HFF-Myc (cell line): ENCODE data around the gene SLC48A1.

ENCODE experiments used
- DNase-seq: peaks from one replicate; pipeline ENCODE4 v3.0.0-alpha.2; 2011; ENCODE audit warnings: low read depth; ENCODE audit errors: extremely low read depth
- H3K4me3 ChIP-seq: replicated peaks from 2 replicates; pipeline ENCODE4 v1.5.1; 2011; ENCODE audit warnings: low read depth, mild to moderate bottlenecking, control low read depth, low read length
- TF ChIP-seq, protein P1 (sequence below): IDR thresholded peaks from 2 replicates; pipeline ENCODE4 v1.5.1; 2012; ENCODE audit warnings: mild to moderate bottlenecking, low read depth, low read length, control low read depth; ENCODE audit errors: missing control alignments

The SLC48A1 gene

DNA sequence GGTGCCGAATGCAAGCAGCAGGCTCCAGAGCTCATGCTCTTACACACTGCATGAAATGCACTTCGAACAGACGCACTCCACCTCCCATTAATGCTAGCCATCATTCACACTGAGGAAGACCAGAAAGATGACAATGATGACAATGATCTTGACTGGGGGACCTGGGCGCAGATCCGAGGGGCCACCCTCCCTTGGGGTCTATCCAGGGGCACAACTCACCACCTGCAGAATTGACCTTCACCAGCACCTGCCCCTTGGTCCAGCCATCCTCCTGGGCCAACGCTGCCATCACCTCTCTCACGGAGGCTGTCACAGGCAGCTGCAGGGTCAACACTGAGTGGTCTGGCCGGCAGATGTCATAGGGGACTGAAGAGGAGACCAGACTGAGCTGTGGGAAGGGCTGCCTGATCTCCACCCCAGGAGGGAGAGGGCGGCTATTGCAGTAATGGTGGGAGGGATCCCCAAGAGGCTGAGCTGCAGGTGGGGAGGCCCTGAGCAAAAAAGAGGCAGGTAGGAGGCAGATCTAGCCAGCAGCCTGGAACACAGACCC lies 29.7 kb upstream of the SLC48A1 start:
- TF ChIP-seq, protein P1, sequence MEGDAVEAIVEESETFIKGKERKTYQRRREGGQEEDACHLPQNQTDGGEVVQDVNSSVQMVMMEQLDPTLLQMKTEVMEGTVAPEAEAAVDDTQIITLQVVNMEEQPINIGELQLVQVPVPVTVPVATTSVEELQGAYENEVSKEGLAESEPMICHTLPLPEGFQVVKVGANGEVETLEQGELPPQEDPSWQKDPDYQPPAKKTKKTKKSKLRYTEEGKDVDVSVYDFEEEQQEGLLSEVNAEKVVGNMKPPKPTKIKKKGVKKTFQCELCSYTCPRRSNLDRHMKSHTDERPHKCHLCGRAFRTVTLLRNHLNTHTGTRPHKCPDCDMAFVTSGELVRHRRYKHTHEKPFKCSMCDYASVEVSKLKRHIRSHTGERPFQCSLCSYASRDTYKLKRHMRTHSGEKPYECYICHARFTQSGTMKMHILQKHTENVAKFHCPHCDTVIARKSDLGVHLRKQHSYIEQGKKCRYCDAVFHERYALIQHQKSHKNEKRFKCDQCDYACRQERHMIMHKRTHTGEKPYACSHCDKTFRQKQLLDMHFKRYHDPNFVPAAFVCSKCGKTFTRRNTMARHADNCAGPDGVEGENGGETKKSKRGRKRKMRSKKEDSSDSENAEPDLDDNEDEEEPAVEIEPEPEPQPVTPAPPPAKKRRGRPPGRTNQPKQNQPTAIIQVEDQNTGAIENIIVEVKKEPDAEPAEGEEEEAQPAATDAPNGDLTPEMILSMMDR, result no peak
- no peak overlapping the region for H3K4me3 ChIP-seq

DNA sequence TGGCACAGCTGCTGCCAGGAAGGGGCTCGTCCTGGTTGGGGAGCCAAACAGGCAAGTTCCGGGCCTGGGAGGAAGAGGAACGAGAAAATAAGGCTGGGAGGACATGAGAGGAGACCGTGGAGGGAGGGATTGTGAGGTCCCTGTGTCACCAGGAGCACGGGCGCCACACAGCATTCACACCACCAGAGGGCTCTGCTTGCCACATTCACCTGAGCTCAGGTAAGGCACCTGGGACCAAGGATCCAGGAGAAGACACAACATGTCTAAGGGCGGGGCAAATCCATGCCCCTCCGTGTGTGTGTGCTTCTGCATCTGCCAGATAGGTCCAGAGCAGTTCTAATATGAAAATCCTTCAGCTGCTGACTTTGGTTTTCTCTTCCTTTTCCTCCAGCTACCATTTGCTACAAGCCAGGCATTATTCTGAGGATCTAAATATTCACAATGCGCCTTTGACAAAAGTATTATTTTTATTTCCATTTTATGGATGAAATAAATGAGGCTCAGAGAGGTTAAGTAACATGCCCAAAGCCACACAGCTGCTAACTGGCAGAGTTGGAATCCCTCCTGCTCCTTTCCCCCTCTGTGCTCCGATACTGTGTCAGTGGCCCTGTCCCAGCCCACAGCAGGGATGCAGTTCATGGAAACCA lies 28.9 kb upstream of the SLC48A1 start:
- no peak overlapping the region for H3K4me3 ChIP-seq
- DNase-seq, result no peak
- TF ChIP-seq, protein P1, result peak; percentile 8

More for the DNA sequence above, 29.7 kb upstream of the SLC48A1 start:
- no peak for DNase-seq

DNA sequence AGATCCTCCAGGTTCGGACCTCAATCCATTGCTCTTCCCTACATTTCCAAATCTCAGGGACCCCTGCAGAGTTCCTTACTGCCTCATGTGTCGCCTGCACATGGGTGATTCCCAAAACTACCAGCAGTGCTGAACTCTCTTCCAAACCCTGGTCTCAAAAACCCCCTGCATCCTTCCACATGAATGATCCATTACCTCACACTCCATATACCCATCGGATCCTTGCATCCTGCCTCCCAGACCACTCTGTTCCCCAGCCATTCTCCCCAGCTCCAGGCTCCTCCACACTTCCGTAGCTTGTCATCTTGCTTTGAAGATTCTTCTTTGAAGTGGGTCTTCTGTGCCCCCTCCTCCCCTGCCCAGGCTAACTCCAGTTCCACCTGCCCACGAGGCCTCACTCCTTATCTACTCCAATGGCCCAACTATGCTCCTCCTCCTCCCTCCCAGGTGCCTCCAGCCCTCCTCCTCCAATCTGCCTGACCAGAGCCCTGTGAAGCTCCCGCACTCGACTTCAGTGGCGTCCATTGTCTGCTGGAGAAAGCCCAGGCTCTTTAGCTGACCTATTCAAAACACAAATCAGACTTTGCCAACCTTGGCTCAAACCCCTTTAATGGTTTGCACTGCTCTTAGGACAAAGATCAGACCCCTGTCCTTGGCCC lies 28.1 kb upstream of the SLC48A1 start:
- TF ChIP-seq, protein P1, result no peak
- H3K4me3 ChIP-seq, result no peak overlapping the region
- no peak for DNase-seq

DNA sequence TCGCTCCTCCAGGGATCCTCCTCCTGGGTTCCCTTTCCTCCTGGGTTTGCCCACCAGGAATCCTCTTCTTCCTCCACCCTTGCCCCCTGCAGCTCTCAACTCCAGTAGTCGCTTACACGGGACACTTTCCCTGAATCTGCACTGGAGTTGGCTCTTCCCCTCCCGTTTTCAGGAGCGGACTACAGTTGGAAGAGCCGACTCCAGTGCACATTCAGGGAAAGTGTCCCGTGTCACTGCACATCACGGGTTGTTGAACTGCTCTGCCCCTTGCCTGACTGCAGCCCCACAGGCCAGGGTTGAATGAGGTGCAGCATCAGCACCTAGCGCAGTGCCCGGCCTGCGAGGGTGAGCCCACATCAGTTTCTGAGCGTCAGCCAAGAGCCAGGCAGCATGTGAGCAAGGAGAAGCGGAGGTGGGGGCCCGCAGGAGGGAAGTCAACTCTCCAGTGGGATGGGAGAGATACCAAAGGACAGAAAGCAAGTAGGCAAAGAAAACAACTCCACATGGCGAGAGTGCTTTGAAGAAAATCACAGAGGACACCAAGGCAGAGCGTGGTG lies 27.5 kb upstream of the SLC48A1 start:
- no peak overlapping the region for H3K4me3 ChIP-seq
- TF ChIP-seq, protein P1, result no peak
- DNase-seq, result no peak

DNA sequence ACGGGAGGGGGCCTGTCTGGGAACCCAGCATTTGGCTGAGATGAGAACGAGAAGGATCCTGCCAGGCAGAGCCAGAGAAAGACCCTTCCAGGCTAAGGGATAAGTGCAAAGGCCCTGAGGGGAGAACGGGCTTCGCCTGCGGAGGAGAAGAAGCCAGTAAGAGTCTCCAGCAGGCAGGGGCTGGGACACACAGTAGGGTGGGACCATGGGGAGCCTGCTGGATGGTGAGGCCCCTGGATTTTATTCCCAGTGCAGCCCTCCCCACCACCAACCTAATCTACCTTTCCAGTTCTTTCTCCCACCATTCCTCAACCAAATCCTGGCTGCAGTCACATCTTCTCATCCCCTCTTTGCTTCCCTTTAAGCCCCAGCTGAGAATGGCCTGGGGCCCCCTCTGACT lies 27.0 kb upstream of the SLC48A1 start:
- DNase-seq, result no peak
- no peak overlapping the region for H3K4me3 ChIP-seq
- TF ChIP-seq, protein P1, result no peak

DNA sequence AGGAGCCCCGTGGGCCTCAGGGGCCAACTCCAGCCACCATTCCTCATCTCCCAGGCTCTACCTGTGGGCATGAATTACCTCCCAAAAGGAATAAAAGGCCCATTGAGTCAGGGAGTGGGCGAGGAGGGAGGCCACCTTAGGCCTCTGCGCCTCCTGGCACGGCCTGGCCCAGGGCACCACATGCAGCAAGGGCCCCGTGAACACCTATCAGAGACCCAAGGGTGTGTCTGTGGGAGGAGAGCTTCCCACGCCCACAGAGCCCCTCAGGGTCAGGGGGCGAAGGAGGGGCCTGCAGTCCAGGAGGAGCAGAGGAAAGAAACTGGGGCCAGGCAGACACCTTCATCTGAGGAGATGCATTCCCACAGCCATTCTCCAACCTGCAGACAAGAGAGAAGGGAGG lies 26.5 kb upstream of the SLC48A1 start:
- TF ChIP-seq, protein P1, result no peak
- no peak for DNase-seq
- no peak overlapping the region for H3K4me3 ChIP-seq
